Renal cortex interstitium (tissue), 11 donors: ENCODE data around the gene PSEN2. TPM values are rescaled to one million over a fixed set of nuclear protein-coding genes. Genes with fewer than 3 reads are reported as not detected.
"Not testable (repeated sequence)": the region's sequence is repeated elsewhere in the genome, so short reads cannot be mapped to it uniquely, and the experiment has no call there.

ENCODE experiments used
- DNase-seq, 11 donors: peaks; one replicate each; pipeline ENCODE4 v3.0.0-alpha.2; 2013; ENCODE audit warnings: low read depth in 9 of 11, low spot score in 4 of 11; ENCODE audit errors: extremely low read depth in 1 of 11
- polyA plus RNA-seq, 3 donors: library from polyadenylated mRNA; unstranded; fragments of 120-200 nt; gene quantifications; one replicate each; pipeline ENCODE4 v1.2.1, GENCODE V29; 2013; ENCODE audit not compliant: insufficient read length in 3 of 3

Gene PSEN2
- polyA plus RNA-seq, 3 donors = 14.5 to 23.1 (median 14.6) TPM

DNA sequence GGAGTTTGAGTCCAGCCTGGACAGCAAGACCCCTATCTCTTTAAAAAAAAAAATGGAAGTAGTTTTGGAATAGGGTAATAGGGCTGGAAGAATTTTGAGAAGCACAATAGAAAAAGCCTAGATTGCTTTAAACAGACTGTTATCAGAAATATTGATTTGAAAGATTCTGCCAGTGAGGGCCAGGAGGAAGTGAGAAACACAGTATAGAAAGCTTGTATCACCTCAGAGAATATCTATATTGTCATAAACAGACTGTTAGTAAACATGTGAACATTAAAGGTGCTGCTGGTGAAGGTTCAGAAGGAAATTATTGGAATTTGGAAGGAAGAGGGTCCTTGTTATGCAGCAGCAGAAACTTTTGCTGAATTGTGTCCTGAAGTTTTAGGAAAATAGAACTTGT lies 24.8 kb upstream of the PSEN2 start:
- DNase-seq = no peak

GRCh38 chr1:226846786-226847185 lies 23.6 kb upstream of the PSEN2 start:
- no peak for DNase-seq

GRCh38 chr1:226854548-226854947 lies 15.9 kb upstream of the PSEN2 start:
- not testable (repeated sequence) for DNase-seq

DNA sequence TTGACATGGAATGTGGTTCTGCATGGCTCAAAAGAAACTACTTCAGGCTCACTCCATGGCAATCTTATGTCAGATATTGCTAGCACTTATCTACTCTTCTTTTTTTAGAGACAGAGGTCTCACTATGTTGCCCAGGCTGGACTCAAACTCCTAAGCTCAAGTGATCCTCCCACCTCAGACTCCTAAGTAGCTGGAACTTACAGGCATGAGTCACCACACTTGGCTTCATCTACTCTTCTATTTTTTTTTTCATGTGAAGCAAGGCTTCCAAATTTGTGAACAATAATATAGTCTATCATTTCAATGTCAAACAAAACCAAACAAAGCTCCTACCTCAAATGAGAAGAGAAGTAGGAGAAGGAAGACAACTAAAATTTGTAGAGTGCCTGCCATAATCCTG lies 7.5 kb upstream of the PSEN2 start:
- DNase-seq = no peak

DNA sequence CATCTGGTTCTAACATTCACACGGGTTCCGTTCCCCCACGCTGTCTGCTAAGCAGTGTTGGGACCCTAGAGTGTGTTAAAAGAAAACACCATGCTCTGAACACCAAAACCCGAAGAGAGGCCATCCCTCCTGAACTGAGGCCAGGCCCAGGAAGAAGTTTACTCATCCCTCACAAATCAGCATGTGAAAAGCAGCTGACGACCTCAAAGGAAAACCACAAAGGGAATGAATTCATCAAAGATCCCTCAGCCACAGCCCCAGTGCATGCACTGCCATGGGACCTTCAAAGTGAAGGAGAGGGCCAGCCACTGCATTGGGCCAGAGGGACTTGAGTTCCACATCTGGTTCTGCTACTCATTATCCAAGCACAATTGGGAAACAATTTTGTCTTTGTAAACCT lies 7.0 kb upstream of the PSEN2 start:
- no peak for DNase-seq

DNA sequence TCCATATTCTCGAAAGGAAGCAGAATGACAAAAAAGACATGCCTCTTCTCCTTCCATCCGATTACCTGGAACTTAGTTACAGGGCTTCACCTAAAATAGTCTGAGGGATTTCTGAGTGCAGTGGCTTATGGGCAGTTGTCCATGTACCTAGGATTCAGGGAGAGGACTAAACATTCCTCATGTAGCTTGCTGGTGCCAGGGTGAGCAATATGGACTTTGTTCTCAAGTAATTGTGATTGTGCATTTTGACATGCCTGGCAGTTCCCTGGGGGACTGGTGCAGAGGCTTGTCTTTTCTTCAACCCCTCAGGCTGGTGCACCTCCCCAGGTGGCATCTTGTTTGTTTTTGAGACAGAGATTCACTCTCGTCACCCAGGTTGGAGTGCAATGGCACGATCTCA lies 6.1 kb upstream of the PSEN2 start:
- DNase-seq = no peak

DNA sequence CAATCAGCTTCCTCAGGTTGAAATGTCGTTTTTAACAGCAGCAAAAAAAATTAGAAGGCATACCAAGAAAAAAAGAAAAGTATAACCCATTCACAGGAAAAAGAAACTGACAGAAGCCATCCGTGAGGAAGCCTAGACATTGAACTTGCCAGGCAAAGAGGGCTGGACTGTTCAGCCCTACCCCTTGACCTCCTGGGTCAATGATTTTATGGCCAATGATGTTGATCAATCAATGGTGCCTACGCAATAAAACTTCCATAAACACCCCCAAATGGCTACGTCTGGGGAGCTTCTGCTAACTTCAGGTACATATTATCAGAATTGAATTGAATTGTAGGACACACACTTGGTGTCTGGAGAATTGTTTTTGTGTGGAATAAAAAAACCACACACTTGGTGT lies 4.8 kb upstream of the PSEN2 start:
- no peak for DNase-seq

- DNase-seq = no peak
Observed at GRCh38 chr1:226867461-226868054, 2.9 kb upstream of the PSEN2 start.

DNA sequence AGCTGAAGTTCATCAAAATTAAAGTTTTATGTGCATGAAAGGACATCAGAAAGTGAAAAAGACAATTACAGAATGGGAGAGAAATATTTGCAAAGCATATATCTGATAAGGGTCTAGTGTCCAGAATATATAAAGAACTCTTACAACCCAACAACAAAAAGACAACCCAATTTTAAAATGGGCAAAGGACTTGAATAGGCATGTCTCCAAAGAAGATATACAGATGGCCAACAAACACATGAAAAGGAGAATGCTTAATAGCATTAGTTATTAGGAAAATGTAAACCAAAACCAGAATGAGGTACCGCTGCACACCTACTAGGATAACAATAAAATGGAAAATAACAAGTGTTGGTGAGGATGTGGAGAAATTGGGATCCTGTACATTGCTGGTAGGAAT lies 1.7 kb upstream of the PSEN2 start:
- no peak for DNase-seq

DNA sequence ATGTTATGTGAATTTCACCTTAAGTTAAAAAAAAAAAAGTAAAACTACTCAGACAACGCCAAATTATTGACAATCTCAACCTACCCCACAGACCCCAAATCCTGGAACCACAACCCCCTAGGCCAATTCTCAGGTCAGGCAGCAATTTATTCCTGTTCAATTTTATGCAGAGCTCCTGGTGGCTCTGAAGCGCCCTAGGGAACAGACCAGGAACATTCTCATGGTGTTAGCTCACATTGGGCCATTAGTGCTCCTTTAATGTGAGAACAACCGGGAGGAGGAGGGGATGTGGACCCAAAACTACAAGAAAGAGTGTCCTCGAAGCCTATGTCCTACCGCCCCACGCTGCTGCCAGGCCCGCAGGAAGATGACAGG lies 403 bp upstream of the PSEN2 start:
- DNase-seq = peak in 1 of 11 donors; percentile 25

- no peak for DNase-seq
Observed at GRCh38 chr1:226871636-226872327, 1.4 kb downstream of the PSEN2 start.

DNA sequence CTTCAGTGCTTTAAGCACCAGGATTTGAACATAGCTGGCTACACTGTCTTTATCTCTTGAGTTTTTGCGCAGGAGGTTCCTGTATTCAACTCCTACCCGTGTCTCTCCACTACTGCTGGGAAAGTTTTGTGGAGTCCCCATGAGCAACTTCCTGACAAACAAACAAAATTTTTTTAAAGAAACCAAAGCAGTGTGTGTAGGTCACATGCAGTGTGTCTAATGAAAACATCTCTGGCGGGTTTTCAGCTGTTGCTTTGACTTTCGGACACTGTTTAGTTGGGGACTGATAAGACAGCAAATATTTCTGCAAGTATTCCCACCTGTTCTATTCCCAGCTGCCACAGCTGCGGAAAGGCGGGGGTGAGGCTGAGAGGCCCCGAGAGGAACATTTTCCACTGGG lies 2.0 kb downstream of the PSEN2 start:
- peak in 1 of 11 donors; percentile 20 for DNase-seq

- no peak for DNase-seq
Observed at GRCh38 chr1:226873771-226874578, 3.6 kb downstream of the PSEN2 start.

- no peak for DNase-seq
Observed at GRCh38 chr1:226874579-226875425, 4.4 kb downstream of the PSEN2 start.

- no peak for DNase-seq
Observed at GRCh38 chr1:226875641-226876295, 5.4 kb downstream of the PSEN2 start.

DNA sequence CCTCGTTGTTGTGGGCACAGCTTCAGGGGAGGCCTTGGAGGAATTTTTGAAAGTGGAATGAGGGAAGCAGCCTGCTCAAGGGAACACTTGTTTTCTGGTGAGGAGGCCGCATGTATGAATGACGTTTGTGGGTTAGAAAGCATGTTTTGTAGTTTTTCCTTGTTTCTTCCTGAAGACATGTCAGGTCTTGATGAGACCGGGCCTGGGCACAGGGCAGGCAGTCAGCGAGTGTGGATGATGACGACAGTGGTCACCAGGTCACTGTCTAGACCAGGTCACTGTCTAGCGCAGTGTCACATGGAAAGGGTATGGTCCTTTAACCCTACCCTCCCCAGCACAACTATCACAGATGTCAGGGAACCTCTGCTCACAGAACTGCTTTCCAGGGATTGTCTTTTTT lies 7.3 kb downstream of the PSEN2 start:
- no peak for DNase-seq

GRCh38 chr1:226880372-226881287 lies 10.2 kb downstream of the PSEN2 start:
- DNase-seq = no peak
